ENCODE data around the gene MNAT1.
A peak's percentile ranks its signal among the peaks of the same experiment; 100 is the strongest.
"Not testable (repeated sequence)": the region's sequence is repeated elsewhere in the genome, so short reads cannot be mapped to it uniquely, and the experiment has no call there.

The MNAT1 gene

DNA sequence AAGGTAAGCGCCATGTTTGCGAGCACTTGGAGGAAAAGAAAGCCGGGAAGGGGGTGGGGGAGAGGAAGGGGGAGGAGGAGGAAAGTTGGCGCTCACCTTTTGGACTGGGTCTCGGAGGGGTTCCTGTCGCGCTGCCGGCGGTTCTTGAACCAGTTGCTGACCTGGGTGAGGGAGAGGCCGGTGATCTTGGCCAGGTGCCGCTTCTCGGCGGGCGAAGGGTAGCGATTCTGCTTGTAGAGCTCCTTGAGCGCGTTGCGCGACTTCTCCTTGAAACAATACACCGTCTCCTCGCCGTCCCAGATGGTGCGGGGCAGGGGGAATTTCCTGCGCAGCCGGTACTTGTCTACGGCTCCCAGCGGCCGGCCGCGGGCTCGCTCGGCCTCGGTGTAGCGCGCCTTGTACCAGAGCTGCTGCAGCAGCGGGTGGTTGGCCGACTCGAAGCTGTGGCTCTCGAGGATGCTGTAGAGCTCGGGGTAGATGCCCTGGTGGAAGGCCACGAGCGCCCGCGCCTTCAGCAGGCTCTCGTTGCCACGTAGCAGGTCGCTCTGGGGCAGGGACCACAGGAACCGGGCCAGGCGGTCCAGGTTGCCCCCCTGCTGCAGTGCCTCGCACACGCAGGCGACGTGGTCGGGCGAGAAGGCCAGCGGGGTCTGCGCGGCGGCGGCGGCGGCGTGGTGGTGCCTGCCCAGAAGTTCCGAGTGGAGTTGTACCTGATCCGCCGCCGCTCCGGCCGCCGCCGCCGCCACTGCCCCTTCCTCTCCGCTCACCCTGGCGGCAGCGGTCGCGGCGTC is 11.2 kb upstream of the MNAT1 start:
- H3K9ac ChIP-seq (ENCODE audit: low read depth, low read length): peak overlapping the region; percentile 93
- peaks cover 14% of the 10 kb centered on the region; the same call in 1 of the 2 replicates for H3K36me3 ChIP-seq (ENCODE audit: insufficient read depth, low read length)
- H3K4me1 ChIP-seq (ENCODE audit: insufficient read depth, low read length): peaks cover 16% of the 10 kb centered on the region
- H3K9me3 ChIP-seq (ENCODE audit: control insufficient read depth, insufficient read depth, low read length): no peaks in the 10 kb centered on the region

DNA sequence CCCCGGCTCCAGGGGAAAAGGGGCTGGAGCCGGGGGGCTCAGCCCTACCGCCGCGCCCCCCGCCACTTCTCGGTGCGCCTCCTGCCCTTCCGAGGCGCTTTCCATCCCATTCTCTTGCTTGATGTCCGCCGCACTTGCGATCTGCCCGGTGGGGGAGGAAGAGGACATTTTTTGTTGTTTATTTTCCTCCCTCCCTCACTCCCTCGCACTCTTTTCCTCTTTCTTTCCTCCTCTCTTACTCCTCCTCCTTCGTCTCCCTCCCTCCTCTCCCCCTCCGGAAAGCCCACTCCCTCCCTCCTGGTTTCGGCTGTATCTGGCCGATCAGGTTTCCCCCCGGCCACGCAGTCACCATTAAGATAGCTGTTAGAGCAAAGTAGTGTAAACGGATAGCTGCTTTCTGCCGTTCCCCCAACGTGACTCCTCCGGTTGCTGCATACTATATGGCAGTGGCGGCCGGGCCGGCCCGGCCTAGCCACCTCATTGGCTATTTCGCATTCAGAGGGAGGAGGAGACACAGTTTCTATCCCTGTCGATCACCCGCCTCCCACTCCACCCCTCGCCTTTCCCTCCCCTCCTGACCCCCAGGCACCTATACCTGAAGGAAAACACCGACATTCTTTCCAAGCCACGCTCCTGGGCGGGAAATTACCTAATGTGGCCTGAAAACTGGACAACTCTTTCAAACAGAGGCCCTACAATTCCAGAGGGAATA is 10.5 kb upstream of the MNAT1 start, which contains the start of gene SIX4:
SIX4 (minus strand) TSS at position 445 of the 712 bp plus-strand sequence; CDS start at position 168, 277 bp downstream.
- Histone ChIP-seq H3K9ac (ENCODE audit: low read depth, low read length) (peak within 1 kb of the TSS; percentile 93), H3K4me1 (ENCODE audit: insufficient read depth, low read length) (peaks cover 16% of the 10 kb centered on the region), H3K36me3 (ENCODE audit: insufficient read depth, low read length) (peaks cover 9% of the 10 kb centered on the region; the same call in 1 of the 2 replicates), H3K9me3 (ENCODE audit: control insufficient read depth, insufficient read depth, low read length) (no peaks in the 10 kb centered on the region)

GRCh38 chr14:60731291-60731690 is 3.3 kb upstream of the MNAT1 start:
- not testable (repeated sequence) for H3K9ac ChIP-seq (ENCODE audit: low read depth, low read length); H3K36me3 ChIP-seq (ENCODE audit: insufficient read depth, low read length); H3K4me1 ChIP-seq (ENCODE audit: insufficient read depth, low read length); H3K9me3 ChIP-seq (ENCODE audit: control insufficient read depth, insufficient read depth, low read length)

GRCh38 chr14:60732840-60733483 is 1.6 kb upstream of the MNAT1 start:
- H3K36me3 ChIP-seq (ENCODE audit: insufficient read depth, low read length): no peaks in the 10 kb centered on the region
- no peak overlapping the region for H3K9ac ChIP-seq (ENCODE audit: low read depth, low read length)
- H3K4me1 ChIP-seq (ENCODE audit: insufficient read depth, low read length): no peaks in the 10 kb centered on the region
- no peaks in the 10 kb centered on the region for H3K9me3 ChIP-seq (ENCODE audit: control insufficient read depth, insufficient read depth, low read length)

DNA sequence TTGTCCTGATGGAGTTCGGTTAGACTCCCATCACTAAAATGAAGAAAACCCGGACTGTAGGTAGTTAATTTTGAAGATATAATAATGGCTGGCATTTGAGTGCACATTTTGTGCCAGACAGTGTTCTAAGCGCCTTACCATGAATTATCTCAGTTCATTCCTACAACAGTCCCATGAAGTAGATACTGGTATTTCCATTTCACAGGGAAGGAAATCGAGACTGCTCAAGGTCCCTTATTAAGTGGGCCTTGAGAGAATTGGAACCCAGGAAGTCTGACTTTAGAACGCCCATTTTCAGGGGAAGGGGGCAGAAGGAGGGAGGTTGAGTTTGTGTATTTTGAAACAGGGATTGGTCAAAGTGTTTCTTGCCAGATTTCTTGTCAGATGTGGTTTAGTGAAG is 855 bp downstream of the MNAT1 start:
- Histone ChIP-seq H3K36me3 (ENCODE audit: insufficient read depth, low read length) (no peaks in the 10 kb centered on the region), H3K9ac (ENCODE audit: low read depth, low read length) (peak overlapping the region; percentile 79), H3K9me3 (ENCODE audit: control insufficient read depth, insufficient read depth, low read length) (no peaks in the 10 kb centered on the region), H3K4me1 (ENCODE audit: insufficient read depth, low read length) (no peaks in the 10 kb centered on the region)

- Histone ChIP-seq H3K36me3 (ENCODE audit: insufficient read depth, low read length) (no peaks in the 10 kb centered on the region), H3K9ac (ENCODE audit: low read depth, low read length) (peak overlapping the region; percentile 39), H3K9me3 (ENCODE audit: control insufficient read depth, insufficient read depth, low read length) (no peaks in the 10 kb centered on the region), H3K4me1 (ENCODE audit: insufficient read depth, low read length) (no peaks in the 10 kb centered on the region)
Observed at GRCh38 chr14:60736494-60736893, 1.9 kb downstream of the MNAT1 start.

GRCh38 chr14:60738843-60739508 is 4.4 kb downstream of the MNAT1 start:
- Histone ChIP-seq H3K9me3 (ENCODE audit: control insufficient read depth, insufficient read depth, low read length) (no peaks in the 10 kb centered on the region), H3K4me1 (ENCODE audit: insufficient read depth, low read length) (no peaks in the 10 kb centered on the region), H3K9ac (ENCODE audit: low read depth, low read length) (no peak overlapping the region), H3K36me3 (ENCODE audit: insufficient read depth, low read length) (no peaks in the 10 kb centered on the region)

DNA sequence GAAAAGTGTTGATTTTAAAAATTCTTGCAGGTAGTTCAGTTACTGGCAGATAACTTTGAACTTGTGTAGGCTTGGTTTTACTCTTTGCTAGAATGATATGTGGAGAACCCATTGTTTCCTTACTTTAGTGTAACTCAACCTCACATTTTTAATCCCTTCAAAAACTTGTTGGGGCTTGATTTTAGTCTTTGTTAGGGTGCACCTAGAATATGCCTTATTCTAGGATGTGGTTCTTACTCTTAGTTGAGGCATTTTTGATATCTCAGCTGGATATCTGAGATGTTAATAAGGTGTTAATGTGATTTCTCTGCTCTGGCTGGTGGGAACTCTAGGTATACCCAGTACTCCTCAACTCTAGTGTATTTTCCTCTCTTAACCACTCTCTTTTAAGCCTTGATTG is 10.0 kb downstream of the MNAT1 start:
- Histone ChIP-seq H3K4me1 (ENCODE audit: insufficient read depth, low read length) (no peaks in the 10 kb centered on the region), H3K9me3 (ENCODE audit: control insufficient read depth, insufficient read depth, low read length) (no peaks in the 10 kb centered on the region), H3K36me3 (ENCODE audit: insufficient read depth, low read length) (no peaks in the 10 kb centered on the region), H3K9ac (ENCODE audit: low read depth, low read length) (no peak overlapping the region)

DNA sequence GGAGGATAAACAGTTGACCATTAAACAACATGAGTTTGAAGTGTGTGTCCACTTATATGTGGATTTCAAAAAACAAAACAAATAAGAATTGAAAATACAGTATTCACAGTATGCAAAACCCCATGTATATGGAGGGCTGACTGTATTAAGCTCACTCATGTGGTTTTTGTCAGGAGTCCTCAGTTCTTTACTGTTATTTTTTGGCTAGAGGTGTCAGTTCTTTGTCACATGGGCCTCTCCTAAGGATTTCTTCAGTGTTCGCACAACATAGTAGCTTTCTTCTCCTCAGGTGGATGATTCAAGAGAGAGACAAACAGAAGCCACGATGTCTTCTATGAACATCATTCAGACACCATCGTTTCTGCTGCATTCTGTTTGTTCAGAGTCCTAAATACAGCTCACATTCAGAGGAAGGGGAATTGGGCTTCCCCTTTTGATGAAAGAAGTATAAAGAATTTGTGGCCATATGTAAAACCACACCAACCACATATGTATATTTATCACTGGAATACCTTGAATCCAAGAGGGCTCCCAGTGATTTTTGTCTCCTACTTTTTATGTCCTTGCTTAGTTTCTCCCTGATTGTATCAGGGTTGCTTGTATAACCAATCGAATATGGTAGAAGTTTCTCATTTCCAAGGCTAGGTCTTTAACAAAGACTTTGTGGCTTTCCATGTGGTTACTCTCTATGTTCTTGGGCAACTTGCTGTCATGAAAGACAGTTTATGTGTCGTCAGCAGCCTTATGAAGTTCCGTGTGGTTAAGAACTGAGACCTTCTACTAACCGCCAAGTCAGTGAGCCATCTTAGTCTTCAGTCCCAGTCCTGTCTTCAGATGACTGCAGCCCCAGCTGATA is 18.9 kb downstream of the MNAT1 start:
- peaks cover 11% of the 10 kb centered on the region for H3K4me1 ChIP-seq (ENCODE audit: insufficient read depth, low read length)
- H3K9ac ChIP-seq (ENCODE audit: low read depth, low read length): no peak overlapping the region

DNA sequence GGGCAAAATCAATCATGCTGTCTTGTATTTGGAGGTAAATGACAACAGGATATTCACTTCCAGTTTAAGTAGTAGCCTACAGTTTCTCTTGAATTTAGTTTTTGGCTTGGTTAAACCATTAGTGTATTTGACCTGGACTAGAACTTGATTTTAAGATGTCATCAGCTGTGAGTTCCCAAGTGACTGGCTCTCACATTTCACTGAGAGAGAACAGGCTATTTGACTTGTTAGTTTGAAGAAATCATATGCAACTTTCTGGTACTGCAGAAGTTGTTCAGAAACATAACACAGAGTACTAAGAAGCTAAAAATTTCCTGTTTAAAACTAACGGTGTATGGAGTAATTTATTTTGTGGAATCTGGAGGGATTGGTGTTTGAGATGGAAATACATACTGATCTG is 22.3 kb downstream of the MNAT1 start:
- Histone ChIP-seq H3K9ac (ENCODE audit: low read depth, low read length) (no peak overlapping the region), H3K36me3 (ENCODE audit: insufficient read depth, low read length) (0 out of 2 replicates have a peak, but pooled peaks cover 2% of the 10 kb centered on the region), H3K4me1 (ENCODE audit: insufficient read depth, low read length) (peaks cover 38% of the 10 kb centered on the region)

More for the DNA sequence above, 18.9 kb downstream of the MNAT1 start:
- Histone ChIP-seq H3K9me3 (ENCODE audit: control insufficient read depth, insufficient read depth, low read length) (no peaks in the 10 kb centered on the region), H3K36me3 (ENCODE audit: insufficient read depth, low read length) (0 out of 2 replicates have a peak, but pooled peaks cover 2% of the 10 kb centered on the region)

DNA sequence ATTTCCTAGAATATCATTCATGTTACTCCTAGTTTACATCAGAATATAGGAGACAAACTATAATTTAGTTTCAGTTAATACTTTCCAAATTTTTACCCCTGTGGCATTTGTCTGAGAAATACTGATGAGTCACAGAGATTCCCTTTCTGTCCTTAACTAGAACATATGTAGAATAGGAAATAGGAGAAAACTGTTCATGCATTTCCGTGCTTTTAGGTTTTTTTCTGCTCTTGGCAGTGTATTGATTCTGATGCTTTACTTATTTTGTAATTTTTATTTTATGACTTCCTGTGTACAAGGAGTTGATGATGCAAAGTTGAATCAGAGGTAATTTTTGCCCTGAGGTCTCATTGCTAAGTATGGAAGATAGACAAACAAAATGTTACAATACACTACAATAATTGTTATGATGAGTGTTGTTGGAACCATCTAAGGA is 23.0 kb downstream of the MNAT1 start:
- H3K9ac ChIP-seq (ENCODE audit: low read depth, low read length): no peak overlapping the region
- peaks cover 41% of the 10 kb centered on the region for H3K4me1 ChIP-seq (ENCODE audit: insufficient read depth, low read length)
- 0 out of 2 replicates have a peak, but pooled peaks cover 2% of the 10 kb centered on the region for H3K36me3 ChIP-seq (ENCODE audit: insufficient read depth, low read length)
- no peaks in the 10 kb centered on the region for H3K9me3 ChIP-seq (ENCODE audit: control insufficient read depth, insufficient read depth, low read length)

More for the DNA sequence above, 22.3 kb downstream of the MNAT1 start:
- no peaks in the 10 kb centered on the region for H3K9me3 ChIP-seq (ENCODE audit: control insufficient read depth, insufficient read depth, low read length)

- peaks cover 41% of the 10 kb centered on the region for H3K4me1 ChIP-seq (ENCODE audit: insufficient read depth, low read length)
- H3K9ac ChIP-seq (ENCODE audit: low read depth, low read length): no peak overlapping the region
- no peaks in the 10 kb centered on the region for H3K9me3 ChIP-seq (ENCODE audit: control insufficient read depth, insufficient read depth, low read length)
- H3K36me3 ChIP-seq (ENCODE audit: insufficient read depth, low read length): 0 out of 2 replicates have a peak, but pooled peaks cover under 1% of the 10 kb centered on the region
Observed at GRCh38 chr14:60758885-60759284, 24.3 kb downstream of the MNAT1 start.

- Histone ChIP-seq H3K4me1 (ENCODE audit: insufficient read depth, low read length) (peaks cover 41% of the 10 kb centered on the region), H3K9me3 (ENCODE audit: control insufficient read depth, insufficient read depth, low read length) (no peaks in the 10 kb centered on the region), H3K36me3 (ENCODE audit: insufficient read depth, low read length) (no peaks in the 10 kb centered on the region), H3K9ac (ENCODE audit: low read depth, low read length) (no peak overlapping the region)
Observed at GRCh38 chr14:60760209-60760608, 25.6 kb downstream of the MNAT1 start.
